Transverse colon (tissue), 4 donors: ENCODE measurements around the gene MYO9A. TPM values are rescaled to one million over a fixed set of nuclear protein-coding genes. Genes with fewer than 3 reads are reported as not detected.

Source experiments
- DNase-seq: peaks from one replicate; pipeline ENCODE4 v3.0.0-alpha.2; 2019
- H3K27ac ChIP-seq, 4 donors: fragments of 200-600 bp; sonication (generic); 2 replicates each; pipeline ENCODE4 v1.5.1; 2016 to 2018; ENCODE audit warnings: inconsistent platforms in 4 of 4
- H3K27me3 ChIP-seq: fragments of 200-600 bp; sonication (generic); 2 replicates; pipeline ENCODE4 v1.5.1; 2017; ENCODE audit warnings: inconsistent platforms
- H3K36me3 ChIP-seq, 4 donors: fragments of 200-600 bp; sonication (generic); 2 replicates each; pipeline ENCODE4 v1.5.1; 2017 to 2019; ENCODE audit warnings: inconsistent platforms in 4 of 4
- H3K4me1 ChIP-seq, 4 donors: fragments of 200-600 bp; sonication (generic); 2 replicates each; pipeline ENCODE4 v1.5.1; 2017 to 2020; ENCODE audit warnings: inconsistent platforms in 4 of 4
- H3K4me3 ChIP-seq, 4 donors: fragments of 200-600 bp; sonication (generic); 1 replicate in 1 of 4; 2 replicates in 3 of 4; pipeline versions ENCODE4 v1.5.1 to v1.6.1; 2017 to 2019; ENCODE audit warnings: inconsistent platforms in 4 of 4
- H3K9me3 ChIP-seq, 2 donors: fragments of 200-600 bp; sonication (generic); 2 replicates each; pipeline ENCODE4 v1.5.1; 2017 to 2019; ENCODE audit warnings: inconsistent platforms in 2 of 2
- EP300 ChIP-seq: sonication (generic); formaldehyde crosslinking; IDR thresholded peaks from one replicate; pipeline ENCODE4 v1.6.1; 2017; ENCODE audit warnings: antibody characterized with exemption, low read depth
- POLR2A ChIP-seq: fragments of 450-650 bp; IDR thresholded peaks from one replicate; pipeline ENCODE4 v1.6.1; 2016; ENCODE audit warnings: antibody characterized with exemption, mild to moderate bottlenecking, moderate library complexity
- POLR2AphosphoS5 ChIP-seq, 3 donors: sonication (generic); formaldehyde crosslinking; IDR thresholded peaks; one replicate each; pipeline ENCODE4 v1.6.1; 2016; ENCODE audit warnings: antibody characterized with exemption in 3 of 3
- WGBS, 2 donors: methylation state at CpG; one replicate each; pipeline ENCODE4 v1.1.5; 2018; ENCODE audit warnings: low coverage in 1 of 2; 5-methylcytosine and 5-hydroxymethylcytosine counted together
- in situ Hi-C, 4 donors: fragments of 200-750 bp; cut with MboI; loops; one replicate each; pipeline versions ENCODE4 v1.15.0 to v1.15.1; 2017; ENCODE audit warnings: low sequenced_read_pairs in 3 of 4, low pct_ligation_motif_present in 1 of 4, low pct_unique_long_range_greater_than_20kb in 1 of 4
- intact Hi-C: fragments of 100-400 bp; cut with DNase I; formaldehyde crosslinking; loops from one replicate; pipeline ENCODE4 v1.15.1; 2023; ENCODE audit warnings: low total_unique reads
- total RNA-seq, 4 donors: library from RNA; depleted of rRNA; stranded (reverse); fragments of >200 nt; gene quantifications; one replicate each; pipeline ENCODE4 v1.1.0, GENCODE V29; 2016
- TF ChIP-seq, protein P1 (sequence below), 5 experiments: fragments of 200-600 bp in 3 of 5; fragments of 450-650 bp in 2 of 5; sonication (generic) in 3 of 5; IDR thresholded peaks; 1 replicate in 2 of 5; 2 replicates in 3 of 5; pipeline ENCODE4 v1.5.1; 2016 to 2017; ENCODE audit warnings: antibody characterized with exemption in 5 of 5, inconsistent platforms in 3 of 5, mild to moderate bottlenecking in 2 of 5, moderate library complexity in 1 of 5

The MYO9A gene
- total RNA-seq, 4 donors from 2014 or later = 52.4 to 103 (median 74.2) TPM

DNA sequence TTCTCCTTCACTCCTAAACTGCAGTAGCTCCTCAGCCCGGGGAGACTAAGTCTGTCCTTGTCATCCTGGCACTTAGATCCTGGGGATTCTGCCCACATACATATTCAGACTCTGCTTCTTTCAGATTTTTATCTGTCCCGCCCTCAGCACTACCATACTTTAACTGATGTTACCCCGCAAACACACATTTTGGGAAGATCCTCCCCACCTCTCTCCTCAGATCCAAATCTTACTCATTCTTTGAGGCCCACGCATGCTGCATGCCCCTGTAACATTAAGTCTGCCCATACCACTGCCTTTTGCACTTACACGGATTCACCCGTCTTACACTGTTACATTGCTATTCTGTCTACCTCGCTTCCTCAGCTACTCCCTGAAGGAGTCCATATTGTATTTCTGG is 36.4 kb upstream of the MYO9A start:
- Histone ChIP-seq H3K9me3 (no peaks in the 10 kb centered on the region), H3K27ac (peak overlapping the region; percentile 80 to 83 (median 81)), H3K4me3 (no peak overlapping the region), H3K36me3 (no peaks in the 10 kb centered on the region), H3K4me1 (peaks cover 0 to 31% (median 10%) of the 10 kb centered on the region in 4 donors), H3K27me3 (no peaks in the 10 kb centered on the region)
- DNase-seq = no peak
- in situ Hi-C loops (loop anchor here (10.0 to 25.0 kb wide), 6 partner anchors 267 to 692 kb away; partner anchors contain the start of gene NR2E3 (in 1 of the 4)), intact Hi-C loops (loop anchor here (10.0 kb wide), 1 partner anchor 410 kb away; no protein-coding TSS in a partner anchor)
- TF ChIP-seq POLR2AphosphoS5 (IDR thresholded peaks at IDR 0.05) (no peak), POLR2A (no peak), EP300 (no peak)
- TF ChIP-seq, protein P1, sequence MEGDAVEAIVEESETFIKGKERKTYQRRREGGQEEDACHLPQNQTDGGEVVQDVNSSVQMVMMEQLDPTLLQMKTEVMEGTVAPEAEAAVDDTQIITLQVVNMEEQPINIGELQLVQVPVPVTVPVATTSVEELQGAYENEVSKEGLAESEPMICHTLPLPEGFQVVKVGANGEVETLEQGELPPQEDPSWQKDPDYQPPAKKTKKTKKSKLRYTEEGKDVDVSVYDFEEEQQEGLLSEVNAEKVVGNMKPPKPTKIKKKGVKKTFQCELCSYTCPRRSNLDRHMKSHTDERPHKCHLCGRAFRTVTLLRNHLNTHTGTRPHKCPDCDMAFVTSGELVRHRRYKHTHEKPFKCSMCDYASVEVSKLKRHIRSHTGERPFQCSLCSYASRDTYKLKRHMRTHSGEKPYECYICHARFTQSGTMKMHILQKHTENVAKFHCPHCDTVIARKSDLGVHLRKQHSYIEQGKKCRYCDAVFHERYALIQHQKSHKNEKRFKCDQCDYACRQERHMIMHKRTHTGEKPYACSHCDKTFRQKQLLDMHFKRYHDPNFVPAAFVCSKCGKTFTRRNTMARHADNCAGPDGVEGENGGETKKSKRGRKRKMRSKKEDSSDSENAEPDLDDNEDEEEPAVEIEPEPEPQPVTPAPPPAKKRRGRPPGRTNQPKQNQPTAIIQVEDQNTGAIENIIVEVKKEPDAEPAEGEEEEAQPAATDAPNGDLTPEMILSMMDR (IDR thresholded peaks at IDR 0.05) = no peak
- WGBS, 2 donors = 83 to 92% methylated on average over 7 of the region's 7 CpGs

DNA sequence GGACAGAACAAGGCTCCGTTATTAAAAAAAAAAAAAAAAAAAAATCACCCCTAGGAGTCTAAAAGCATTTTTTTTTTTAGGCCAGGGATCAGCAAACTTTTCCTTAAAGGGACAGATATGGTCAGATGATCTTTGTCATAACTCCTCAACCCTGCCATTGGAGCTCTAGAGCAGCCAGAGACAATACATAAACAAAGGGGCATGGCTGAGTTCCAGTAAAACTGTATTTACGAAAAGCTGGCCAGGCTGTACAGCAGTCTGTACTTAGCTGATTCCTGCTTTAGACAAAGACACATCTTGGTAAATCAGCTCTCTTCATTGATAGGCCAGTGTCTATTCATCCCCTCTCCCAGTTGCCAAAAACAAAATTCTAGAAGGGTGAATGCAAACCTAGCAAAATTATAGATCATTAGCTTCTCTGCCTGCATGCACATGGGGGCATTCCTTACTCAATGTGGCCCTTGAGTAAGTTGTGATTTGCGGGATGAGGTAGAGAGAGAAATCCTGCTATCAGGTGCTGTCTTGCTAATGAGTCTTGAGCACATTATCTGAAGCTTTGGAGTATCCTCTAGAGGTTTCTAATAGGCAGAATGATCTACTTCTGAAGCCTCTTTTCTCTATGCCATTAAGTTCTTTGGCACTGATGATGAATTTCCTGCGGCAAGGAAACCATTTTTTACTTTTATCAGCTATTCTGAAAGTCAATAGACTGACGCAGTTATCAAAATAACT is 35.5 kb upstream of the MYO9A start:
- Histone ChIP-seq H3K4me1 (peaks cover 0 to 31% (median 10%) of the 10 kb centered on the region in 4 donors), H3K9me3 (no peaks in the 10 kb centered on the region), H3K27me3 (no peaks in the 10 kb centered on the region), H3K4me3 (no peak overlapping the region), H3K27ac (peak overlapping the region in 2 of 4 donors; percentile 3 to 16), H3K36me3 (no peaks in the 10 kb centered on the region)
- intact Hi-C loops (loop anchor here (10.0 kb wide), 1 partner anchor 409 kb away; no protein-coding TSS in a partner anchor), in situ Hi-C loops (loop anchor here (10.0 to 25.0 kb wide), 6 partner anchors 266 to 691 kb away; partner anchors contain the start of gene NR2E3 (in 1 of the 4))
- 57 to 75% methylated on average over 2 to 5 of the region's 5 CpGs for WGBS, 2 donors
- no peak for DNase-seq
- TF ChIP-seq POLR2AphosphoS5 (IDR thresholded peaks at IDR 0.05) (no peak), POLR2A (no peak), EP300 (no peak)
- TF ChIP-seq, protein P1 (IDR thresholded peaks at IDR 0.05) = no peak

DNA sequence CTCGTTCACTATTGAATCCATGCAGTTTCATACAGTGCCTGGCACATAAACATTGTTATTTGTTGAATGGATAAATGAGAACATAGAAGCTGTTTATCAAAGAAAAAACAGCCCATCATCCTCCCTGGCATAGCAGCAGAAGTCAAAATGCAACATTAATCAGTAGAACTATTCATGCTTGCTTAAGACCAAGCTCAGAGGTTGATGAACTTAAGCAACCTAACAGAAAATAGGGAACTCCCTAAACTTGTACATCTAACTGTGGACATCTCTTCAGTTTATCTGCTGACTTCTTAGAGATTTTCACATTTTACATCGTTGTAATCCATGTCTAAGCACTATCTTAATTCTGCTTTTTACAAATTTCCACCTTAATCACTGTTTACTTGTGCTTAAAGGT is 29.5 kb upstream of the MYO9A start:
- no peak overlapping the region for H3K27ac ChIP-seq
- 68 to 79% methylated on average over 2 of the region's 2 CpGs for WGBS, 2 donors
- no peak for DNase-seq
- H3K36me3 ChIP-seq = no peaks in the 10 kb centered on the region
- TF ChIP-seq POLR2AphosphoS5 (IDR thresholded peaks at IDR 0.05) (no peak), EP300 (no peak), POLR2A (no peak)
- TF ChIP-seq, protein P1 (IDR thresholded peaks at IDR 0.05) = no peak
- H3K9me3 ChIP-seq = no peaks in the 10 kb centered on the region
- in situ Hi-C loops = no loop called here
- H3K27me3 ChIP-seq = no peaks in the 10 kb centered on the region
- H3K4me1 ChIP-seq = no peaks in the 10 kb centered on the region
- H3K4me3 ChIP-seq = no peak overlapping the region
- intact Hi-C loops = no loop called here

DNA sequence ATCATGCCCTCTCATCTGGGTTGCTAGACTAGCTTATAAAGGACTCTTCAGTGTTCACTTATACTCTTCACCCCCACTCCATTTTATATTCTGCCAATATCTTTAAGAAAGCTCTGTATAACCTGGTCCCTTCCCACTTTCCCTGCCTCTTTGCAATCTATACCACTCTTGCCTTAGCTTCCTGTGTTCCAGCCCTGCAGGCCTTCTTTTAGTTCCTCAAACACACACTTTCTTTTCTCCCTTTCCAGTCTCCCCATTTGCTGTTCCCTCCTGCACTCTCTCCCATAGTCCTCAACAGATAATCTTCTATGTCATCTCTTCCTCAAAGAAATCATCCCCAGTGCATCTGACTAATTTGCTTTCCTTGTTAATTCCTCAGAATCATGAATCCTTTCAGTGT is 29.0 kb upstream of the MYO9A start:
- DNase-seq = no peak

More for the DNA sequence above, 29.0 kb upstream of the MYO9A start:
- TF ChIP-seq, protein P1 (IDR thresholded peaks at IDR 0.05) = no peak
- intact Hi-C loops = no loop called here
- peaks cover 0 to 4% (median 4%) of the 10 kb centered on the region in 4 donors for H3K4me1 ChIP-seq
- no peaks in the 10 kb centered on the region for H3K9me3 ChIP-seq
- H3K27ac ChIP-seq = no peak overlapping the region
- H3K4me3 ChIP-seq = no peak overlapping the region
- no peaks in the 10 kb centered on the region for H3K27me3 ChIP-seq
- in situ Hi-C loops = no loop called here
- H3K36me3 ChIP-seq = no peaks in the 10 kb centered on the region
